ENCODE results near the gene B4GALT3.
A peak's percentile ranks its signal among the peaks of the same experiment; 100 is the strongest.

DNA sequence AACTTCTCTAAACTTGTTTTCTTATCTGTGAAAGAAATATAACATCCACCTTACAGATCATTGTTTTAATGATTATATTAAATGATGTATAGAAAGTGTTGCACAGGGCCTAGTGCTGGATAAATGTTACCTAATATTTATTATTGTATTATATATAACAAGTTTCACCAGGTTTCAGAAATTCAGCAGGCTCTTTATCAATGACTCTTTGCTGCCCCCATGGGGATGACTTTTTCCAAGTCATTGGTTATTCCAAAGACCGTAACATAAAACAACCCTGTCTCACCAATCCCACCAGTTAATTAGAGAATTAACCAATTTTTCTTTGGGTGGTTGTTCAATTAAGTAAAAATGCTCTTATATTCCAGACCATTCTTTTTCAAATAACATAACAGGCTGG is 37.5 kb downstream of the B4GALT3 start:
- TF ChIP-seq, protein P1, sequence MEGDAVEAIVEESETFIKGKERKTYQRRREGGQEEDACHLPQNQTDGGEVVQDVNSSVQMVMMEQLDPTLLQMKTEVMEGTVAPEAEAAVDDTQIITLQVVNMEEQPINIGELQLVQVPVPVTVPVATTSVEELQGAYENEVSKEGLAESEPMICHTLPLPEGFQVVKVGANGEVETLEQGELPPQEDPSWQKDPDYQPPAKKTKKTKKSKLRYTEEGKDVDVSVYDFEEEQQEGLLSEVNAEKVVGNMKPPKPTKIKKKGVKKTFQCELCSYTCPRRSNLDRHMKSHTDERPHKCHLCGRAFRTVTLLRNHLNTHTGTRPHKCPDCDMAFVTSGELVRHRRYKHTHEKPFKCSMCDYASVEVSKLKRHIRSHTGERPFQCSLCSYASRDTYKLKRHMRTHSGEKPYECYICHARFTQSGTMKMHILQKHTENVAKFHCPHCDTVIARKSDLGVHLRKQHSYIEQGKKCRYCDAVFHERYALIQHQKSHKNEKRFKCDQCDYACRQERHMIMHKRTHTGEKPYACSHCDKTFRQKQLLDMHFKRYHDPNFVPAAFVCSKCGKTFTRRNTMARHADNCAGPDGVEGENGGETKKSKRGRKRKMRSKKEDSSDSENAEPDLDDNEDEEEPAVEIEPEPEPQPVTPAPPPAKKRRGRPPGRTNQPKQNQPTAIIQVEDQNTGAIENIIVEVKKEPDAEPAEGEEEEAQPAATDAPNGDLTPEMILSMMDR (conservative IDR thresholded peaks at IDR 0.05) = peak; percentile 75
- TF ChIP-seq ZFX (IDR thresholded peaks at IDR 0.05) = no peak
